DMS79 (cell line): ENCODE results near the gene WSCD2.

ENCODE experiments used
- DNase-seq: peaks from one replicate; lab custom pipeline; 2025; lab: John Stamatoyannopoulos, UW

The WSCD2 gene

GRCh38 chr12:108128221-108129016 is 669 bp upstream of the WSCD2 start:
- DNase-seq, result no peak

DNA sequence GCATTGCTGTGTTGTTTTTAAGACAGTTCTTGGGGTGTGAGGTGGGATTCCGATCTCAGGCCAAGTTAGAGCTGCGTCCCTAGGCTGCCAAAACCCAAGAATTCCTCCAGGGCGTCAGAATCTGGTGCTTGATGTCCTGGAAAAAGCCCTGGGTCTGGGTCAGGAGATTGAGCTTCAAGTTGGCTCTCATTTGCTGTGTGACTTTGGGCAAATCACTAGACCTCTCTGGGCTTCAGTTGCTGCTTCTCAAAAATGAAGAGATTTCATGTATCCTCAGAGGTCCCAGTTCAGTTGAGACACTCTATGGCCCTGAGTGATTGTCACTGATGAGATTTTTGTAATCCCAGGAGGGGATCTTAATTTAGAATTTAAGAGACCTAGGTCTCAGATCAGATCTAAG is 1.9 kb downstream of the WSCD2 start:
- DNase-seq, result no peak

GRCh38 chr12:108131657-108132126 is 2.6 kb downstream of the WSCD2 start:
- no peak for DNase-seq

- DNase-seq, result no peak
These were observed 4.4 kb downstream of the WSCD2 start for GRCh38 chr12:108133482-108133881.

GRCh38 chr12:108134744-108135143 is 5.7 kb downstream of the WSCD2 start:
- no peak for DNase-seq

GRCh38 chr12:108135627-108136026 is 6.5 kb downstream of the WSCD2 start:
- no peak for DNase-seq

GRCh38 chr12:108136697-108137096 is 7.6 kb downstream of the WSCD2 start:
- DNase-seq, result no peak

DNA sequence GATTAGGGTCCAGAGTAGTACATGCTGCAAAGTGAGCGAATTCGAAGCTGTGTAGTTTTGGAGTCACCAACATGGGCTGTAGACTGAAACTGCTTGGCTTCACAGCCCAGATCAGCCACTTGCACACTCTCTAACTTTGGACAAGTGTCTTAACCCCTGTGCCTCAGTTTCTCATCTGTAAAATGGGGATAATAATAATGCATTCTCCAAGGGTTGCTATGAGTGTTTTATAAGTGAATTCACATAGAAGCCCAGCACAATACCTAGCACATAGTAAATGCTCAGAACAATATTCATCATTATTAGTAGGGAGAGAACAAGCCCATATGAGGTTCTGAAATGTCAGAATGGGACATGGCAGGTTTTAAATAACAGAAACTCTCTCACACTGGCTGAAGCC is 10.4 kb downstream of the WSCD2 start:
- no peak for DNase-seq

GRCh38 chr12:108140501-108140900 is 11.4 kb downstream of the WSCD2 start:
- no peak for DNase-seq

DNA sequence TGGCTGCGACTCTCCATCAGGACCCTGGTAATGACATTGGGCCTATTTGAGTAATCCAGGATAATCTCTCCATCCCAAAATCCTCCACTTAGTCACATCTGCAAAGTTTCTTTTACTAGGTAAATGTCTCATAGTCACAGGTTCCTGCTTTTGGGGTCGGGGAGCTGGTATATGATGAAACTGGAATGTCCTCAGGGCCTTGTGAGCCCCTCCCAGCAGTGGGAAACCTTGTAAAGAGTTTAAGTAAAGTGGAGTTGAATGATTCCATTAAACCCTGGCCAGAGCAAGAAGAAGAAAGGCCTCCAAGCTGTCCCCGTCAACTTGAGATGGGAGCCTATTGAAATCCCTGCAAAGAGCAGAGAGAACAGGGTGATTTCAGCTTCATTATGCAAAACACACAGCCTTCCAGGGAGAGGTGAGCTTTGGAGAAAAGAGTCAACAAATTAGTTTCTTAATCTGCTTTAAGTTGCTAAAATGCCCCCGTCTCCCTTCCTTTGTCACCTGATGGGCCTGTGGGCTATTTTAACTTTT is 12.6 kb downstream of the WSCD2 start:
- no peak for DNase-seq

DNA sequence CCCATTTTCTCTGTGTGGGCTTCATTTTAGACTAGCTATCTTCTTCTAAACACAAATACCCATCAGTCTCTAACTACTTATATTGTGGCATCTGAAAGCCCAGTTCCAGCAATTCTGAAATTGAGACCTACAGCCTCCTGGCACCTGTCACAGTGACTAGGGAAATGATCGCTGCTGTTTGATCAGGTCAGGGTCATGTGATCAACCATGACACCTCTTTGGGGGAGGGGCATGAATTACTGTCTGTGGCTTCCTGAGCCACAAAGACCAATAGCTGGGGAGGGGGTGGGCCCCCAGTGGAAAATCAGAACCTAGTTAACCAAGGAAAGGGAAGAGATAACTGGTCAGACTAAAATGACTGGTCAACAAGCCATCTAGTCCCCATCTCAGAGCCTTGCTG is 14.1 kb downstream of the WSCD2 start:
- no peak for DNase-seq

- DNase-seq, result no peak
These were observed 15.0 kb downstream of the WSCD2 start for GRCh38 chr12:108144080-108144479.

GRCh38 chr12:108145011-108145410 is 15.9 kb downstream of the WSCD2 start:
- no peak for DNase-seq

DNA sequence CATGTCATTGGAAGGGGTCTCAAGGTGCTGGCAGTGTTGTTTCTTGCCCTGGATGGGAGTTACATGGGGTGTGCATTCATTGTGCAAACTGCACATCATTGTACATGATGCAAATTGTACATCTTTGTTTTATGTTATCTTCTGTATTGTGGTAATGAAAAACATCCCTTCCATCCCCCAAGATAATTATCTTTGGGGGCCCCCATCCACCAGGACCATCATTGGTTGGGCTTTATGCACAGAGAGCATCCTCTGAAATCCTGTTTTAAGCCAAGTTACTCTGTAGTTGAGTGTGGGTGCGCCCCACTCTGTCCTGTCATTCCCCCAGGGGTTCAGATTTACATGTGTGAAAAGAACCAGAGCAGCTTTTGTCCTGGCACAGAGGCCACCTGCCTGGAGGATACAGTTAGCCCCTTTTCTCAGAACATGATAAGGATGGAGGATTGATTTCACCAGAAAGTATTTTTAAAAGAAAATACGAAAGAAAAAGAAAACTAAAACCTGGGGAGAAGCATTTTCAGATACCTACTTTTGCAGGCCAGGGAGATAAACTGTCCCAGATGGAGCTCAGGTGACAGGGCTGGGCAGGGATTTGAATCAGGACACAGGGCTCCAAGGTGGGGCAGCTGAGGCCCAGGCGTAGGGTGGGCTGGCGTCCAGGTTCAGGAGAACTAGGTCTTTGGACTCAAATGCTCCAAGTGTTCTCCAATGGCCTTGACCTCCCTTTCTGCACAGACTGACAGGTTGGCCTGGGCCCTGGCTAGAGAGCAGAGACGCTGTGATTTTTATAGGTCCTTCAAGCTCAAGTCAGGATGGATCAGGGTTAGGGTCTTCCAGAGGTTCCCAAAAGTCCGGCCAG is 17.2 kb downstream of the WSCD2 start:
- no peak for DNase-seq

DNA sequence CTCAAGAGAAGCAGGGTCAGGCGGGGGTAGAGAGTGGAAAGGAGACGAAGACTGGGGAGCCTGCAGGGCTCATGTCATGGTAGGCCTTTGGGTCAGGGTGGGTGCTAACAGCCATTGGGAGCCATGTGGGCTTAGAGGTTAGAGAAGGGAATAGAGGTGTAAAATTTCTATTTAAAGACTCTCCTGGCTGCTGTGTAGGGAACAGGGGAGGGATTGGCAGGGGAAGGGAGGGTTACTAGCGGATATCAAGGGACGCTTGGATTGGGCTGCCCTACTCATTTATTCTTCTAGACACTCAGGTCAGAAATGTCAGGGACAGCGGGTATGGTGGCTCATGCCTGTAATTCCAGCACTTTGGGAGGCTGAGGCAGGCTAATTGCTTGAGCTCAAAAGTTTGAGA is 18.2 kb downstream of the WSCD2 start:
- no peak for DNase-seq

DNA sequence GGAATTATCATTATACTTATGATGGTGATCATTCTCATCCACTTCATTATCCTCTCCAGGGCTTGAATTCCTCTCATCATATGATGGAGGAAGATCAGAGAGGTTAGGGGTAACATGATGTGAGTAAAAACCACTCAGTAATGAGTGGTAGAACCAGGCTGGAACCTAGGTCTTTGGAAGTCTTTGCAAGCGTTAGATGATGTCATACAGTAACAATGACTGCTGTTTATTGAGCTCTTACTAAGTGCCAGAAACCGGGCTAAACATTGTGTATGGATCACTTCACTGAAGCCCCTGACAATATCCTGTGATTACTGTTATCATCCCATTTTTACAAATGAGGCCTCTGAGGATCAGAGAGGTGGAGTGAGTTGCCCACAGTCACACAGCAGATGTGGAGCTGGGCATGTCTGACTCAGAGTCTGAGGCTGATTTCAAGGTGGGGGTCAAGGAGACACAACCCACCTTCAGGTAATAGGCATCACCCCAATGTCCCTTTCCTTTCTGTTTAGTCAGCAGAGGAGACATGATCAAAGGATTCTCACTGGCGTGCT is 19.5 kb downstream of the WSCD2 start:
- DNase-seq, result no peak

DNA sequence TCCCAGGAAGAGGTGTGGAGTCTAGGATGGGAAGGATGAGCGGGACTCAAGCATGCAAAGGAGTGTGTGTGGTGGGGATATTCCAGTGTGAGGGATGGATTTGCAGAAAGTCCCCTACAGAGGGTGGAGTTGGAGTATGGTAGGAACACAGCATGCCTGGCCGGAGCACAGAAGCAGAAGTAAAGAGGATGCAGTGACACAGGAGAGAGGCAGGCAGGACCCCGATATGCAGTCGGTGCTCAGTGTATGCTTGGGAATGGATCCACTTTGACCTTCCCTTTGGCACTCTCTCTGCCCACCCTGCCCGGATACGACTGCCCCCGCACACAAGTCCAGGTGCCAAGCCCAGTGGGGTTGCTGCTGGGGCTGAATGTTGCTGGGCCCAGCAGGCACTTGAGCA is 21.3 kb downstream of the WSCD2 start:
- no peak for DNase-seq

- DNase-seq, result no peak
These were observed 22.6 kb downstream of the WSCD2 start for GRCh38 chr12:108151533-108152169.

DNA sequence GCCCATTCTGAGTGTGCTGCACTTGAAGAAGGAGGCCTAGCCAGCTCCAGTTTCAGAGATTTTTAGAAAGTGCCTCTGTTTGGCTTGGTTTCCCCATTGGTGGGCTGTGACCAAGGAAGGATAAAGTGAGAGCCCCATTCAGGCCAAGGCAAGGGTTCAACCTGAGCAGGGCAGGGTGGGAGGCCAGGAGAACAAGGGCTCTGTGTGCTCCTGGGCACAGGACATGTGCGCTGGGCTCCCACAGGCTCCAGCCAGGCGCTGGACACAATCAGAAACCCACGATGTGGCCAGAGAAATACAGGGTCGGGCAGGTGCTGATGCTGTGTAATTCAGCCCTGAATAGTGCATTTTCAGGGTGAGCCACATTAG is 23.1 kb downstream of the WSCD2 start:
- DNase-seq, result no peak

GRCh38 chr12:108156717-108157116 is 27.6 kb downstream of the WSCD2 start:
- no peak for DNase-seq

- DNase-seq, result no peak
These were observed 28.9 kb downstream of the WSCD2 start for GRCh38 chr12:108157870-108158459.

DNA sequence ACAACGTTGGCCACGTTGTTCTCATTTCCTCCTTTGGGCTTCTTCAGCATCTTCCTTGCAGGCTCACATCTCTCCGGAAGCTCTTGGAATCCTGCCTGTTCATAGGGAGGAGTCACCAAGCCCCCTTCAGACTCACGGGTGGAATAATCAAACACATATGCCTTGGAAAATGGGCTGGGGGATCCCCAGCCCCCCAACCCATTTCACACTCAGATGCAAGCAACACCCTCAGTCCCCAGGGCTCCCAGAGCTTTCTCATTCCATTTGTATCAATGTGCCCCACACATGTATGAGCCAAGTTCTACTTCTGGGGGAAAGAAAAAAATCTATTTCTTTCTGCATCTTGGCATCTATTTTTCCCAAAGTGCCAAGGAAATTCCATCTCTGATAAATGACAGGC is 33.1 kb downstream of the WSCD2 start:
- no peak for DNase-seq
